COR-L47 (cell line): Measurements from ENCODE around the gene ZNF227.
"Not testable (repeated sequence)": the region's sequence is repeated elsewhere in the genome, so short reads cannot be mapped to it uniquely, and the experiment has no call there.

ENCODE experiments used
- DNase-seq: peaks from one replicate; lab custom pipeline; 2025; lab: John Stamatoyannopoulos, UW

Gene ZNF227

DNA sequence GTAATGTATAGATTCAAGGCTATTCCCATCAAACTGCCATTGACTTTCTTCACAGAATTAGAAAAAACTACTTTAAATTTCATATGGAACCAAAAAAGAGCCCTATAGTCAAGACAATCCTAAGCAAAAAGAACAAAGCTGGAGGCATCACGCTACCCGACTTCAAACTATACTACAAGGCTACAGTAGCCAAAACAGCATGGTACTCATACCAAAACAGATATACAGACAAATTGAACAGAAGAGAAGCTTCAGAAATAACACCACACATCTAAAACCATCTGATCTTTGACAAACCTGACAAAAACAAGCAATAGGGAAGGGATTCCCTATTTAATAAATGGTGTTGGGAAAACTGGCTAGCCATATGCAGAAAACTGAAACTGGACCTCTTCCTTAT, 40.0 kb downstream of the ZNF227 start:
- DNase-seq = not testable (repeated sequence)

DNA sequence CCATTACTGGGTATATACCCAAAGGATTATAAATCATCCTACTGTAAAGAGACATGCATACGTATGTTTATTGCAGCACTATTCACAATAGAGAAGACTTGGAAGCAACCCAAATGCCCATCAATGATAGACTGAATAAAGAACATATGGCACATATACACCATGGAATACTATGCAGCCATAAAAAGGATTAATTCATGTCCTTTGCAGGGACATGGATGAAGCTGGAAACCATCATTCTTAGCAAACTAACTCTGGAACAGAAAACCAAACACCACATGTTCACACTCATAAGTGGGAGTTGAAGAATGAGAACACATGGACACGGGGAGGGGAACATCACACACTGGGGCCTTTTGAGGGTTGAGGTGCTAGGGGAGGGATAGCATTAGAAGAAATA, 41.1 kb downstream of the ZNF227 start:
- not testable (repeated sequence) for DNase-seq

DNA sequence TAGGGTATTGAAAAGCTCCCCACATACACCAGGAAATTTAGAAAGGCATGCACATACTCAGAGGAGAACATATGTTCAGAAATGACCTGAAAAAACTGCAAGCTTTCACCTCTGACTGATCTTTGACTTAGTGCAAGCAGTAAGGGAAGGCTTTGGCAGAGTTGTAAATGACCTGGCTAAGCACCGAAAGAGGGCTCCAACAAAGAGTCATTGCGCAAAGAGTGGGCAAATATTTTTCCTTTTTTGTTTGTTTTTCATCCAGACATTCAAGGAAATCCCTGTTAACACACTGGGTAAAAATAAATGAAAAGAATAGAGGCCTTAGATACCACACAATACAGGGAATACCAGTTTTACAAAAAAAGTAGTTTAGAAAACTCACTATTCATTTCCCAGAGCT, 42.2 kb downstream of the ZNF227 start:
- DNase-seq = no peak

DNA sequence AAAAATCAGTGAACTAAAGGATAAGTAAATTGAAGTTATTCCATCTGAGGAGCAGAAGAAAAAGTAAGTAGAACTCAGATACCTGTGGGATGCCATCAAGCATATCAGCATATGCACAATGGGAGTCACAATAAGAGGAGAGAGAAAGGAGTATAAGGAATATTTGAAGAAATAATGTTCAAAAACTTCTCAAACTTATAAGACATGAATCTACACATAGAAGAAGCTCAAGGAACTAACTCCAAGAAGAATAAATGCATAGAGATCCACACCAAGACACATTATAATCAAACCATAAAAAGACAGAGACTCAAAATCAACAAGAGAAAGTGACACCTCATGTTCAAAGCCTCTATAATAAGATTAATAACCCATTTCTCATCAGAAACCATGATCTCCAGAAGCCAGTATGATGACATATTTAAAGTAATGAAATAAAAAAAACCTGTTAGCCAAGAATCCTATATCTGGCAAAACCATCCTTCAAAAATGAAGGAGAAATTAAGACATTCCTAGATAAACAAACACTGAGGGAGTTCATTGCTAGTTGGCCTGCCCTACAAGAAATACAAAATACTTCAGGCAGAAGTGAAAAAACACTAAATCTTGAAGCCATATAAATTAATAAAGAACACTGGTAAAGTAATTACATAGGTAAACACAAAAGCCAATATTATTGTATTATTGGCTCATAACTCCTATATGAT, 43.5 kb downstream of the ZNF227 start:
- no peak for DNase-seq

DNA sequence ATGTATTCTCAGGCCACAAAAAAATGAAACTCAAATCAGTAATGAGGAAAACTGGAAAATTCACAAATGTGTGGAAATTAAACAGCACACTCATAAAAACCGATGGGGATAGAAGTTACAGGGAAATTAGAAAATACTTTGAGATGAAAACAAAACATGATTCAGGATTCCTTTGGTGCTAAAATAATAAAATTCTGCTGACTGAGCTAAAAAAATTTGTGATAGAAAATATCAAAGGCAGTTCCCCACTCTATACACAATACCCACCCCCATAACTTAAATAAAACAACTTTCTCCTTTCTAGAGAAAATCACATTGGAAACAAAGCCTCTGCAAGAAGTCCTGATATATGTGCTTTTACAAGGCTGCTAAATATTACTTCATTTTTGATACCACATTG, 45.8 kb downstream of the ZNF227 start:
- no peak for DNase-seq

DNA sequence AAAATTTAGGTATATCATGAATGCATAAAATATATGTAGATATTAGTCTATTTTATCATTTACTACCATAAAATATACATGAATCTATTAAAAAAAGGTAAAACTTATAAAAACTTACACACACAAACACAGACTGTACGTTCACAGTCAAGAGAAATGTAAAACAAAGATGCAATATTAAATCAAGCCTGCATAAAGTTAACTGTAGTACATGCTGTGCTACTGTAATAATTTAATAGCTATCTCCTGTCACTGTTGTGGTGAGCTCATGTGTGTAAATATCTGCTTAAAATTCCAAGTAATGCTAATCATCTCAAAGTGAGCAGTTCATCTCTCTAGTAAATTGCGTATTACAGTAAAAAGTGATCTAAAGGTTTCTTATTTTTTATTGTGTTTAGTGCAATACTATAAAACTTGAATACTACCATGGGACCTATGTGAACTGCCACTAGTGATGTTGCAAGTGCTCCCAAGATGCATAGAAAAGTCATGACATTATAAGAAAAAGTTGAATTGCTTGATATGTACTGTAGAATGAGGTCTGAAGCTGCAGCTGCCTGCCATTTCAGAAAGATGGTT, 46.6 kb downstream of the ZNF227 start:
- no peak for DNase-seq

DNA sequence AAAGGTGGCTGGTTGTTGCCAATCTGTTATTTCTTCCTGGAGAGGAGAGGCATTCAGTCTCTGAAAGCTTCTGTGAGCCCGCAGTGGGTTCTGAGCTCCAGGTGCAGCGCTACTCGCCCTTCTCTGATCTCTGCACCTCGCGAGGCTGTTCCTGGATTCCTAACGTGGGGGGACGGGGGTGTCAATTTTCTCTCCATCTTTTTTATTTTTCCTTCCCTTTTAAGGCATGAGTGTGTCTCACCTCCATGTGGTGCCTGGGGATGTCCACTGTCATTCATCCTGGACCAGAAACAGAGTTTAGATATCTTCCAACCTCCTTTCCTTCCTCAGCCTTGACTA, 48.0 kb downstream of the ZNF227 start:
- DNase-seq = no peak

DNA sequence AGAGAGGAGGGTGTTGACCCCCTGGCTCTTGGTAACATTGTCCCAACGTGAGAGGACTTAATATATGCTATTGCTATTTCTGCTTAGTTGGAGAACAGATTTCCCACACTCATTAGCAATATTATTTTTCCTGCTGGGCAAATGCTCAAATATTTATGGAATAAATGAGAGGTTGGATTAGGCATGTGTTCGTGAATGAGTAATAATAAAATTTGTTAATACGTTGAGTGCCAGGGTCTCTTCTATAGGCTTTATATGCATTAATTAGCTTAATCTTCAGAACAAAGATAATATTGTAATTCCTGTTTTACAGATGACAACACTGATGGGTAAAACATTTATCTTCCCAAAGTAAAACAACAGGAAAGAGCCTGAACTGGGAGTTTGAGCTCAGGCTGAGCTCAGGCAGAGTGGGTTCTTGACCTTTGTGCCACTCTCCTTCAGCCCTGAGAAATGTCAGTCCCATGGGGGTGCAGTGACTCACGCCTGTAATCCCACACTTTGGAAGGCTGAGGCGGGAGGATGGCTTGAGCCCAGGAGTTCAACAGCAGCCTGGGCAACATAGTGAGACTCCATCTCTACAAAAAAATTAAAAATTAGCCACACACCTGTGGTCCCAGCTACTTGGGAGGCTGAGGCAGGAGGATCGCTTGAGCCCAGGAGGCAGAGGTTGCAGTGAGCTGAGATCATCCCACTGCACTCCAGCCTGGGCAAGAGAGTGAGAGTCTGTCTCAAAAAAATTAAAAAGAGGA, 48.5 kb downstream of the ZNF227 start:
- no peak for DNase-seq

DNA sequence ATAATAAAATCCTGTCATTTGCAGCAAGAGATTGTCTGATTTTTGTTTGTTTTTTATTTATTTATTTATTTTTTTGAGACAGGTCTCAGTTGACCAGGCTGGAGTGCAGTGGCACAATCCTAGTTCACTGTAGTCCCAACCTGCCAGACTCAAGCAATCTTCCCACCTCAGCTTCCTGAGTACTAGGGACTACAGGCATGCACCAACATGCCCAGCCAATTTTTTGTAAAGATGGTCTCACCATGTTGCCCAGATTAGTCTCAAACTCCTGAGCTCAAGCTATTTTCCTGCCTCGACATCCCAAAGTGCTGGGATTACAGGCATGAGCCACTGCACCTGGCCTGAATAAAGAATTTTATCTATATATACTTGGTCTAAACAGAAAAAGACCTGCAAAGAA, 65.0 kb downstream of the ZNF227 start:
- no peak for DNase-seq

DNA sequence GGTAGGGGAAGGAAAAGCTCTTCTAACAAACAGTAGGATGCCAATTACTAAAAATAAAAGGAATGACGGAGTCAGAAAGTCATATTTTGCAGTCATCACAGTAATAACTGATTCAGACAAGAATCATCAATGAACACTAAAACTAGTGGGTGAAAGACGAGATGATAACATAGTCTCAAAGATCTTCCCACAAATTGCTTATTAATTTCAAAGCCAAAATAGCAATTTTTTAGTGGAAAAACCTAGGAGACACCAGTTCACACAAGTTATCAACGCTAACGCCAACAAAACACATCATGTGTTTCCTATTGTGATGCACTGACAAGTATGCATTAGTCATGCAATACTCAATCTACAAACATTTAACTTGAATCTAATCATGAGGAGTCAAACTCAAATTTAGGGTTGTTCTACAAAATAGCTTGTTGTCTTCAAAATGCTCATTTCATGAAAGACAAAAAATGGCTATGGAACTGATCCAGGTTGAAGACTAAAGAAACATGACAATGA, 65.9 kb downstream of the ZNF227 start:
- DNase-seq = no peak

DNA sequence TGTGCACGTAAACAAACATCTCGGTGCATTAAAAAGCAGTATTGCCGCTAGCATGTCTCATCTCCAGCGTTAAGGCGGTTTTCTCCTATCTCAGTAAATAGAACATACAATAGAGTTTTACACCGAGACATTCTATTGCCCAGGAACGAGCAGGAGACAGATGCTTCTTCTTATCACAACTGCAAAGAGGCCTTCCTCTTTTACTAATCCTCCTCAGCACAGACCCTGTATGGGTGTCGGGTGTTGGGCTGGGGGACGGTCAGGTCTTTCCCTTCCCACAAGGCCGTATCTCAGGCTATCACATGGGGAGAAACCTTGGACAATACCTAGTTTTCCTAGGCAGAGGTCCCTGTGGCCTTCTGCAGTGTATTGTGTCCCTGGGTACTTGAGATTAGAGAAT, 68.6 kb downstream of the ZNF227 start:
- no peak for DNase-seq

DNA sequence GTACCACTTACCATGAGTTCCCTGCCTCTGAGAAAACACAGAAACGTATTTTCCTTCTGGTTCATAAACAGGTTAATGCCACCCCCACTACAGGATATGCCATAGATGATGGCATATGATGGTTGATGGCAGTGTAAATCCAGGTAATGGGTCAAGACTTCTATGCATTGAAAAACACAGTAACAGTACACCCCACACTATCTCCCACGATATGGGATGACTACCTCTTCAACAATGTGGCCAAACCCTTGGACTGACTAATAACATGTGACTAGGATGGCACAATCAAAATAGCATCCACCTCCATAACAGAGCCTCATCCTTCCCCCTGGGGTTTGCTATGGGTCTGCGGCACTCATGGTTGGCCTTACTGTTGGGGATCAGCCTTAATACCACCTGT, 70.5 kb downstream of the ZNF227 start:
- DNase-seq = no peak

DNA sequence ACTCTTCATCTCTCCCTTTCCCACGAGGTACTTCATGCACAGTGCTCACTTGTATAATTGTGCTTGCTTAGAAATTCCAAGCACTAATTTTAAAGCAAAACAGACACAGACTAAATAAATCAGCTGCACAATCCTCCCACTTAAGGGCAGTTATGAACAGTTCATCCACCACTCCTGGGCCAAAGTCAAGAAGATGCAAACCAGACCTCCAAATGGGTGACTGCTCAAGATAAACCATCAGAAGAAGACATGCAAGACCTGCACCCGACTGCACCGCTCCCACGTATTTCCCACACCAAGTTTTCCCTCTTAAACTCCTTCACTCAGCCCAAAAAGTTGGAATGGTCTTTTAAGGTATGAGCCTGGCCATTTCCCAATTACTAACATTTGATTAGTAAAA, 72.6 kb downstream of the ZNF227 start:
- DNase-seq = no peak
